SIG-M5 treated with dmso at 0.1 percent for 504 hours (cell line): ENCODE measurements around the gene SMURF1.

Experiments used
- DNase-seq: peaks from one replicate; lab custom pipeline; 2025; ENCODE audit not compliant: unreplicated experiment; lab: John Stamatoyannopoulos, UW

Gene SMURF1

GRCh38 chr7:99008181-99008631, 135.7 kb downstream of the SMURF1 start:
- DNase-seq: no peak

- no peak for DNase-seq
Measured at GRCh38 chr7:99006739-99007424, 137.0 kb downstream of the SMURF1 start.

GRCh38 chr7:99005776-99006175, 138.1 kb downstream of the SMURF1 start:
- DNase-seq: peak; percentile 53

GRCh38 chr7:99004781-99005500, 139.0 kb downstream of the SMURF1 start:
- no peak for DNase-seq

GRCh38 chr7:99004216-99004615, 139.7 kb downstream of the SMURF1 start:
- DNase-seq: no peak

- DNase-seq: no peak
Measured at GRCh38 chr7:99003419-99003818, 140.5 kb downstream of the SMURF1 start.

- no peak for DNase-seq
Measured at GRCh38 chr7:99002827-99003212, 141.1 kb downstream of the SMURF1 start.

GRCh38 chr7:99002148-99002826, 141.6 kb downstream of the SMURF1 start:
- no peak for DNase-seq

GRCh38 chr7:99001482-99002147, 142.3 kb downstream of the SMURF1 start:
- DNase-seq: no peak

GRCh38 chr7:99000904-99001465, 142.9 kb downstream of the SMURF1 start:
- DNase-seq: no peak

- DNase-seq: no peak
Measured at GRCh38 chr7:99000196-99000903, 143.6 kb downstream of the SMURF1 start.

- DNase-seq: no peak
Measured at GRCh38 chr7:98998821-98999725, 144.8 kb downstream of the SMURF1 start.

- DNase-seq: no peak
Measured at GRCh38 chr7:98997846-98998245, 146.1 kb downstream of the SMURF1 start.

GRCh38 chr7:98996150-98996552, 147.8 kb downstream of the SMURF1 start:
- DNase-seq: no peak

- no peak for DNase-seq
Measured at GRCh38 chr7:98995523-98996149, 148.3 kb downstream of the SMURF1 start.

GRCh38 chr7:98995111-98995510, 148.8 kb downstream of the SMURF1 start:
- DNase-seq: no peak

- DNase-seq: no peak
Measured at GRCh38 chr7:98994046-98994944, 149.6 kb downstream of the SMURF1 start.
